Loucy (cell line): ENCODE data around the gene CSAG1.

Experiments
- CTCF ChIP-seq: fragments of 200-600 bp; sonication (generic); conservative IDR thresholded peaks from 2 replicates; pipeline ENCODE4 v1.5.1; 2014; ENCODE audit warnings: mild to moderate bottlenecking, antibody characterized with exemption, low read length
- EZH2phosphoT487 ChIP-seq: fragments of 200-600 bp; IDR thresholded peaks from 2 replicates; pipeline ENCODE4 v1.6.1; 2018; ENCODE audit warnings: antibody characterized with exemption, mild to moderate bottlenecking, moderate library complexity, borderline replicate concordance

GRCh38 chrX:152738560-152738959 is 5.0 kb upstream of the CSAG1 start:
- no peak for TF ChIP-seq CTCF
- TF ChIP-seq EZH2phosphoT487 = no peak
